ENCODE data around the gene PTPRU. TPM values are rescaled to one million over a fixed set of nuclear protein-coding genes. Genes with fewer than 3 reads are reported as not detected.
A peak's percentile ranks its signal among the peaks of the same experiment; 100 is the strongest.

PTPRU gene
- total RNA-seq, 1 experiment from 2014 or later, result 6.8 TPM

GRCh38 chr1:29245261-29245660 lies 8.9 kb downstream of the PTPRU start:
- H3K27ac ChIP-seq (ENCODE audit: low read depth, low read length, poor library complexity, severe bottlenecking), result no peak overlapping the region
- intact Hi-C loops (cut with micrococcal nuclease; ENCODE audit: unreplicated experiment), result loop anchor here (10.0 kb wide), 1 partner anchor 450 kb away; no protein-coding TSS in a partner anchor
- H3K4me3 ChIP-seq (ENCODE audit: low read depth, low read length, poor library complexity, severe bottlenecking), result no peak overlapping the region
- no TSS peak for BruUV-seq (replicated peaks)
- ChIA-PET CTCF (interaction anchor here (0.6 to 1.0 kb wide), 3 partner anchors 64 to 1462 kb away, joined by 3 to 4 read pairs (median 3); no protein-coding TSS in a partner anchor), POLR2A (ENCODE audit: low non-redundant PET) (no interaction called here)
- H3K9me3 ChIP-seq (ENCODE audit: low read depth, low read length, poor library complexity, severe bottlenecking), result no peaks in the 10 kb centered on the region
- H3K36me3 ChIP-seq (ENCODE audit: insufficient read depth, low read length, poor library complexity, severe bottlenecking), result no peaks in the 10 kb centered on the region
- TF ChIP-seq CTCF (conservative IDR thresholded peaks at IDR 0.05; ENCODE audit: low read depth, low read length), result no peak
- no peak for TF ChIP-seq EZH2 (IDR thresholded peaks at IDR 0.05; ENCODE audit: borderline replicate concordance, low read depth, low read length, poor library complexity, severe bottlenecking)
- no peaks in the 10 kb centered on the region for H3K27me3 ChIP-seq (replicated peaks; ENCODE audit: insufficient read depth, low read depth, low read length, poor library complexity)
- H3K4me1 ChIP-seq (ENCODE audit: insufficient read depth, low read length, poor library complexity, severe bottlenecking), result peaks cover 9% of the 10 kb centered on the region
- DNase-seq (ENCODE audit: low spot score), result no peak

- ChIA-PET CTCF (interaction anchor here (0.5 to 1.0 kb wide), 4 partner anchors 63 to 1462 kb away, joined by 3 to 4 read pairs (median 3); no protein-coding TSS in a partner anchor), POLR2A (ENCODE audit: low non-redundant PET) (no interaction called here)
- intact Hi-C loops (cut with micrococcal nuclease; ENCODE audit: unreplicated experiment), result loop anchor here (10.0 kb wide), 1 partner anchor 449 kb away; no protein-coding TSS in a partner anchor
- BruUV-seq (replicated peaks), result no TSS peak
- Histone ChIP-seq H3K4me1 (ENCODE audit: insufficient read depth, low read length, poor library complexity, severe bottlenecking) (peaks cover 9% of the 10 kb centered on the region), H3K9me3 (ENCODE audit: low read depth, low read length, poor library complexity, severe bottlenecking) (no peaks in the 10 kb centered on the region), H3K4me3 (ENCODE audit: low read depth, low read length, poor library complexity, severe bottlenecking) (no peak overlapping the region), H3K36me3 (ENCODE audit: insufficient read depth, low read length, poor library complexity, severe bottlenecking) (no peaks in the 10 kb centered on the region), H3K27ac (ENCODE audit: low read depth, low read length, poor library complexity, severe bottlenecking) (no peak overlapping the region), H3K27me3 (replicated peaks; ENCODE audit: insufficient read depth, low read depth, low read length, poor library complexity) (no peaks in the 10 kb centered on the region)
- TF ChIP-seq EZH2 (IDR thresholded peaks at IDR 0.05; ENCODE audit: borderline replicate concordance, low read depth, low read length, poor library complexity, severe bottlenecking) (no peak), CTCF (conservative IDR thresholded peaks at IDR 0.05; ENCODE audit: low read depth, low read length) (peak; percentile 70)
- DNase-seq (ENCODE audit: low spot score), result peak; percentile 49
Observed at GRCh38 chr1:29245876-29246275, 9.6 kb downstream of the PTPRU start.

- intact Hi-C loops (cut with micrococcal nuclease; ENCODE audit: unreplicated experiment), result loop anchor here (10.0 kb wide), 1 partner anchor 448 kb away; no protein-coding TSS in a partner anchor
- Histone ChIP-seq H3K4me3 (ENCODE audit: low read depth, low read length, poor library complexity, severe bottlenecking) (no peak overlapping the region), H3K36me3 (ENCODE audit: insufficient read depth, low read length, poor library complexity, severe bottlenecking) (no peaks in the 10 kb centered on the region), H3K4me1 (ENCODE audit: insufficient read depth, low read length, poor library complexity, severe bottlenecking) (peaks cover 9% of the 10 kb centered on the region), H3K27me3 (replicated peaks; ENCODE audit: insufficient read depth, low read depth, low read length, poor library complexity) (no peaks in the 10 kb centered on the region), H3K9me3 (ENCODE audit: low read depth, low read length, poor library complexity, severe bottlenecking) (no peaks in the 10 kb centered on the region), H3K27ac (ENCODE audit: low read depth, low read length, poor library complexity, severe bottlenecking) (no peak overlapping the region)
- no TSS peak for BruUV-seq (replicated peaks)
- ChIA-PET POLR2A (ENCODE audit: low non-redundant PET) (no interaction called here), CTCF (no interaction called here)
- TF ChIP-seq EZH2 (IDR thresholded peaks at IDR 0.05; ENCODE audit: borderline replicate concordance, low read depth, low read length, poor library complexity, severe bottlenecking) (no peak), CTCF (conservative IDR thresholded peaks at IDR 0.05; ENCODE audit: low read depth, low read length) (no peak)
- DNase-seq (ENCODE audit: low spot score), result no peak
Observed at GRCh38 chr1:29247044-29247443, 10.7 kb downstream of the PTPRU start.

Data from A673 (cell line).